GM19023 (cell line): ENCODE data around the gene MCU.
"Not testable (repeated sequence)": the region's sequence is repeated elsewhere in the genome, so short reads cannot be mapped to it uniquely, and the experiment has no call there.

ENCODE experiments used
- ATAC-seq: cut with Tn5 transposase; IDR thresholded peaks from one replicate; pipeline ENCODE4 v1.9.1; 2021; ENCODE audit warnings: mild to moderate bottlenecking, moderate library complexity; ENCODE audit not compliant: unreplicated experiment

MCU gene

GRCh38 chr10:72758930-72759329 is 67.0 kb downstream of the MCU start:
- not testable (repeated sequence) for ATAC-seq

GRCh38 chr10:72759584-72759983 is 67.6 kb downstream of the MCU start:
- ATAC-seq, result no peak

- no peak for ATAC-seq
Observed at GRCh38 chr10:72761498-72761897, 69.6 kb downstream of the MCU start.

DNA sequence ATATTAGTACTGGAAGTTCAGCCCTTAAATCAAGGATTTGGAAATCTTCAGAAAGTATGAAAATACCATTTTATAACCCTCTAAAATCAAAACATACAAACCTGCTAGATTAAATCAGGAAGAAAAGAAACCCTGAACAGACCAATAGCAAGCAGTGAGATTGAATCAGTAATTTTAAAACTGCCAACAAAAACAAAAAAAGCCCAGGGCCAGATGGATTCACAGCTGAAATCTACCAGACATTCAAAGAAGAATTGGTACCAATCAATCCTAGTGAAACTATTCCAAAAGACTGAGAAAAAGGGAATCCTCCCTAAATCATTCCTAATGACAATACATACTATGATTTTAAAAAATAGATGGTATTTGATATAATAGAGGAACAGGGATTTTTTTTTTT is 70.1 kb downstream of the MCU start:
- ATAC-seq, result no peak

- ATAC-seq, result no peak
Observed at GRCh38 chr10:72763201-72763600, 71.3 kb downstream of the MCU start.

DNA sequence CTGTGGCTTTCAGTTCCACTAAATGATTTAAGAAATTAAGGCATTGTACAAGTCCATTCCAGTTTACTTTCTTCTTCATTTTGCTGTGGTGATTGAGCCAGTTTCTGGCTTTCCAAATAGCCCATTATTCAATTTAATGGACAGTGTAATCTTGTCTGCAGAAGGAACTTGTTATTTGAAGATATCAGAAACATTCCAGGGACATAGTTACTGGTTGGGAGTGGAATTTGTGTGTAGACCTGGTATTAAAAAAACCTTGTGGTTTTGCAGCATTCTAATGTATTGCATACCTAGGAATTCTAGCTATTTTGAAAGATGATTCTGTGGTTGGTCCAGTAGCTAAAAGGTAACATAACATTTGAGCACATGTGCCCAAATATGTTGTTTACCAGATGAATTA is 72.2 kb downstream of the MCU start:
- ATAC-seq, result no peak

DNA sequence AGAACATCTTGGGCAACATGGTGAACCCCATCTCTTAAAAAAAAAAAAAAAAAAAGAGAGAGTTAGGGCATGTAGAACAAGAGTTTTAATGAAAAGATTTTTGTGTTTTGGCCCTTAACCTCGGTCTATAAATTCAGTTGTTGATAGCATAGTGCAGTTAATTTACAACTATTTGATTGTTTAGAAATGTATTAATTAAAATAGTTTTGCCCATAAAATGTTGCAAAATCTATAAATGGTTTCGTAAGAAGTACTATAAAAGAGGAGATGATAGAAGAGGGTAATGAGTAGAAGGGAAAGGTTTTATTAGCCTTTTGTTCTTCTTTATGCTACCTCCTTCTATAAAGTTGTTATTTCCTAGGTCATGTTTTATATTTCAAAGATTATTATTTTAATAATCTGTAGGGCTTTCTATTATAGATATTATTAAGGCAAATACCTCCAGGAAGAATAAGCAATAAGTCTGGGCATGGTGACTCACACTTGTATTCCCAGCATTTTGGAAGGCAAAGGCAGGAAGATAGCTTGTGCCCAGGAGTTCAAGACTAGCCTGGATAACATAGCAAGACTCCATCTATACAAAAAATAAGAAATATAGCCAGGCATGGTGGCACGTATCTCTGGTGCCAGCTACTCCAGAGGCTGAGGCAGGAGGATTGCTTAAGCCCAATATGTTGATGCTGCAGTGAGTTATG is 73.3 kb downstream of the MCU start:
- ATAC-seq, result no peak

- not testable (repeated sequence) for ATAC-seq
Observed at GRCh38 chr10:72771195-72771594, 79.3 kb downstream of the MCU start.

DNA sequence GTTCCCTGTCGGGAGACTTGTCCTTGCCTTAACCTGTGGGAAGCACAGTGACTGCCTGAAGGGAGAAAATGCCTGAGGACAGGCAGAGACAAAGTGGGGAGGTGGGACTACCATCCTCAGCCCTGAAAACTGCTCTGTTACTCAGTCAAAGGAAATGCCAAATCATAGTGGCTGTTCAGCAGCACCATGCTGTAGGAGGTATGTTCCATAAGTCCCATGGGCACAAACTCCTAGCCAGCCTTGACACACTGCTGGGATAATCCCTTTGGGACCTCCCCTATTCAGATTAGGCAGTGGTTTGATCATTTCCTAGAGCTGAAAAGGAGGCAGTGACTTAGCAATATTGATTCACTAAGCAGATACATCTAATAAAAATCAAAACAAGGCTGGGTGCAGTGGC is 80.1 kb downstream of the MCU start:
- no peak for ATAC-seq

DNA sequence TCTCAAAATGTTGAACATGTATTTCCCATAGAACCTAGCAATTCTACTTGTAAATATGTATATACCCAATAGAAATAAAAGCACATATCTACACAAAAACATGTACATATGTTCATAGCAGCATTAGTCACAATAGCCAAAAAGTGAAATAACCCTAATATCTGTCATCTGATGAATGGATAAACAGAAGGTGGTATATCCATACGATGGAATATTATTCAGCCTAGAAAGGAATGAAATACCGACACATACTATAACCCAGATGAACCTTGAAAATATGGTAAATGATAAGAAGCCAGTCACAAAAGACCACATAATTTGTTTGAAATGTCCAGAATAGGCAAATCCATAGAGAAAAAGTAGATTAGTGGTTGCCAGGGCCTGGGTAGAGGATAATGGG is 87.9 kb downstream of the MCU start:
- no peak for ATAC-seq

DNA sequence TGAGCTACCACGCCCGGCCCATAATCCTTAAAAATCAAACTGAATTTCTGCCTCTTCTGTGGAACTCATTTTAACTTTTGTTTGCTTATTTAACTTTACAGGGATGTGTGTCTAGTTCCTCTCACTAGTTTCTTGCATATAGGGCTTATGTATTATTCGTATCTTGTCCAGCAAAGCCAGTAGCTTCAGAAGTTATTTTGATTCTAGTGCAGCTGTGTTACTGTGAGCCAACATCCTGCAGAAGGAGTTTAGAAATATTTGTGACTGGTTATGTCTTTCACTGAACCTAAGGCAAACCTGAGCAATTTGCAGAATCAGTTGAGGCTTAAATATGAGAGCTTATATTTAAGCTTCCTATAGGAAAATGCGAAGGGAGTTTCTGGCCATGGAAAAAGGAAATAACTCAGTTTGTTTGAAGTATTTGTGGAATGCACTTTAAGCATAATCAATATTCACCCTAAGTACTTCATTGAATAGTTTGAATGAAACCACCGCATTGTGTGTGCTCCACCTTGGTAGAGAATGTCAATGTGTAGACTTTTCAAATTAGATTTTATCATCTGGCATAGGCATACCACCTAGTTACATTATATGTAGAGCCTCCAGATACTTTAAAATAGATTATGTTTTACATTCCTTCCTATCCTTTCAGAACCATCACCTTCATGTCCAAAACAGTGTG is 90.8 kb downstream of the MCU start:
- no peak for ATAC-seq

DNA sequence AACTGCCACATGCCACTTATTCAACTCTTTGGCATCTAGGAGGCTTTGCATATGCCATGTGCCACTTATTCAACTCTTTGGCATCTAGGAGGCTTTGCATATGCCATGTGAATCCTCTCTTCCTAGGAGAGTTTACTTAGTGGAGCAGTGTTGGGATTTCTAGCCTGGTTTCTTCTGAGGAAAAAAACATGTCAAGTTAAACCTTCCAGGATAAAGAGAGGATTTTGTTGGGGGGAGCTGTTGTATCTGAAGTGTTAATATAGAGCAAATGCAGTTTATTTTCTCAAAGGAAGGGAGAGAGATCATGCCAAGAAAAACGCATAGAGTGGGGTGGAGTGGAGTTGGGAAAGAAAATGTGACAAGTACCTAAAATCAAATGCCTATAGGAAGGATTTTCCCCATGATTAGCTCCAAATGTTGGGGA is 91.5 kb downstream of the MCU start:
- no peak for ATAC-seq

DNA sequence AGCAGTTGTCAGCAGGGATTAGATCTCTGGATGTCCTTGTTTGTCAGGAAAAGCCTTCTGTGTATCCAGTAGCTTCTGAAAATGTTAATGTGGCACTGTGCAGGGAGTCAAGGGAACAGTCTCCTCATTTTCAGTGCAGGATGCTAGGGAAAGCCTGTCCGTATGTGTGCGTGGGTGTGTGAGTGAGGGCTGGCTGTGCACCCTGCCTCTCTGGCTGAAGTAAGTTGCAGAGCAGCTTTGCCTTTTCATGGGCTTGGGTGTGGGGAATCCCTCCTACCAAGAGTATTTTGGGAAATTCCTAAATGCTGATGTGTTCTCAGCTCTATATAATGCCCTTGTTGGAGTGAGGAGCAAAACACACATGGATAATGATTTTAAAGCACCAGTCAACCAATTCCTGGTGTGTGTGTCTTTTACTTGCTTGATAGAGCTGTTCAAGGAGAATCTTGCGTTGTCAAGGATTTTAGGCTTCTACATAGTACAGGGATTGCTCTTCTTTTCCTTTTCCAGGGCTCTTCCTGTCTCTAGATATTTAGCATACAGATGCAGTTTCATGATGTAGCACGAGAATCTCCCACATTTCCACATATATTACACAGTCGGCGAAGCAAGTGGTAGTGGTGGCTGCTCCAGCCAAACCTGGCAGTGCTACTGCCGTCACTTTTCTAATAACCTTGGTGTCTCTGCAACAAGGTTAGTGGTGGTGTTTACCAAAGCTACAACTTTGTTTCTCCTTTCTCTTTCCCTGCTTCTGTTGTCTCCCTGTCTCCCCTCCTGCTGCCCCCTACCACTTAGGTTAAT is 92.8 kb downstream of the MCU start:
- no peak for ATAC-seq

DNA sequence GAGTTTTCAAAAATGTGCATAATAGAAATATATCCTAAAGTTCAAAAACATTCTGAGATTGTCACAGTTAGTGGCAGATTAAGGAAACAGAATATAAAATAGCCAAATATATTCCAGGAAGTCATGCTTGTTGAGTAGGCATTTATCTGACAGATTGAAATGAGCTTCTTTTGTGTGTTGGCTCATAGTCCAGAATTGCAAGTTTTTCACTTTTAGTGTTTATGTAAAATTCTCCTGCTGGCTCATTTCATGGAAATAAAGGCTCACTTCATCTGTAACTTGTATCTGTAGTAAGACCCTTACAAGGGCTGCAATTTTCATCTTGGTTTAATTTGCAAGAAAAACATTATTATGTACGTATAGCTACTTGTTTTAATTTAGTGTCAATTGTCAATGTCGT is 93.5 kb downstream of the MCU start:
- no peak for ATAC-seq

DNA sequence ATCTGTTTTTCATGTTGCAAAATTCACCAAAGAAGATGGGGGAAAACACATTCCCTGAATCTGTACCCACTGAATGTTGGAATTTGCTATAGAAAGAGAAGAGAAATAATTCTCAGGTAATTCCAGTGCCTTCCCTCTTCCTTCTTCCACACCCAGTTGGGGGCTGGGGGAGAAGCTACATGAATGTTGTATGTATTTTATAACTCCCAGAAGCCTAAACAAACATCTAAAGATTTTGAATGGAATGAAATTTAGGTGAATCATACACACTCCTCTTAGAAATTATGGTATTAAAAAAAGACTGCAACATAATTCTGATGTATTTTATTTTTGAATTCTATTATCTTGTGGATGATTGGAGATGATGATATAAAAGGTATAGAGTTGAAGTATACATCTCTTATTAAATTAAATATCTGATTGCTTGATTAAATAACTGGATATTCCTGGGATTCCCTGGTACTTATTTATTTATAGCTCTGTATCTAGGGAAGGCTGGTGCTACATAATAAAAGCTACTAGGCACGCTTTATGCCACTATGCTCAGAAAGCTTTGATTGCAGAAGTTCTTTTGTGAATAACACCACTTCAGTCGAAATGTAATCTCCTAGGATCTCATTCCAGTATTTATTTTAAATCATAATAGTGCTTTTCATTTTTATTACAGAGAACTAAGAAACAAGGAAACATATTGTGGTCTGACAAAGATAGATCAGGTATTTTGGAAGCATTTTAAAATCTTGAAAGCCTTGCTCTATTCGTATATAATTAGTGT is 98.5 kb downstream of the MCU start:
- ATAC-seq, result no peak

- no peak for ATAC-seq
Observed at GRCh38 chr10:72792288-72792687, 100.3 kb downstream of the MCU start.

- ATAC-seq, result no peak
Observed at GRCh38 chr10:72793752-72794151, 101.8 kb downstream of the MCU start.

DNA sequence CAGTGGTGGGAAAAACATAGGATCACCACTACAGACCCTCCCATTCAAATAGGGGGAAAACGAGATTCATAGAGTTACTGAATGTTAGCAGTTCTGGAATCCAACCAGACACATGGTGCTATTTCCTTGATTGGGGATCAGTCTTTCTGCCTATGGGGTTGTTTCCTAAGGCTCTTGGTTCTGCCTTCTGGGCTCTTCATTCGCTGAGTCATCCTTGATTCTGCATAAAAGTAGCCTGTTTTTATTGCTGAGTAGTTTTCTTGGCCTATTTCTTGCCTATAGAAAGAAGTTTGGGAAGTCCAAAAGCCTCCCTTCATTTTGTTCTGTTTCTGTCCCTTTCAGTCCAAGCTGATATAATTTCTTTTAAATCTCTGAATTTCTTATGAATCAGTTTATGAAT is 102.3 kb downstream of the MCU start:
- ATAC-seq, result no peak

DNA sequence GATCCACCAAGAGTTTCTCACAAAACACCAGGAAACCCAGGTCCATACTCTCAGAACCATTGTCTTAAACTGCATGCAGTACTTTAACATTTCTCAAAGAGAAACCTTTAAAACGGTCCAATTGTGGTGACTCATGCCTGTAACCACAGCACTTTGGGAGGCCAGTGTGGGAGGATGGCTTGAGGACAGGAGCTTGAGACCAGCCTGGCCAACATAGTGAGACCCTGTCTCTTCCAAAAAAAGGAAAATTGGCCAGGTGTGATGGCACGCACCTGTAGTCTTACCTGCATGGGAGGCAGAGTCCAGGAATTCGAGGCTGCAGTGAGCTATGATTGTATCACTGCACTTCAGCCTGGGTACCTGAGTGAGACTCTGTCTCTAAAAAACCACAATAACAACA is 104.1 kb downstream of the MCU start:
- no peak for ATAC-seq

- ATAC-seq, result no peak
Observed at GRCh38 chr10:72796538-72796937, 104.6 kb downstream of the MCU start.
